ENCODE data around the gene PIK3AP1. TPM values are rescaled to one million over a fixed set of nuclear protein-coding genes. Genes with fewer than 3 reads are reported as not detected.

The PIK3AP1 gene
- total and polyA plus RNA-seq, 2 of the 8 experiments (the other 6 are each of a cell fraction or from before 2014, with no cell fraction given): 1.9 to 4.5 TPM

DNA sequence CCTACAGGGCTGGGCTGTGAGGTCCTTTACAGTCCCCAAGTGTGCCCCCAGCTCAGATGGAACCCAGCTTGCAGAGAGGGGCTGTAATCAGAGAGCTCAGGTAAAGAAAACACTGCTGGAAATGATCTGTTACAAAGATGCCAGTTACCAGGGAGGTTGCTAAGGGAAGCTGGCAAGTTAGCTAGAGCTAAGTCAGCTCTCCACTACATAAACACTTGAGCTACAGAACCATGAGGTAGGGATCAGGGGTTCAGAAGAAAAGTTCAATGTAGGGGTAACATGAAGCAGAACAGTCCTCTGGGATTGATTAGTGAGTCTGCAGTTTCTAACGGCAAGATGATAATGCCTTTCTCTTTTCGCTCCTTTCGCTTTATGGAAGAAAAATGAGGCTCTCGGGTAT is 80.4 kb downstream of the PIK3AP1 start:
- no peak overlapping the region for H2BK12ac ChIP-seq (ENCODE audit: low read depth, low read length)
- H3K9me3 ChIP-seq (ENCODE audit: insufficient read depth in 2 of 2, low read depth in 1 of 2, low read length in 1 of 2): no peaks in the 10 kb centered on the region
- no peak overlapping the region for H2AFZ ChIP-seq (ENCODE audit: low read length)
- no peak overlapping the region for H3K4ac ChIP-seq (replicated peaks; ENCODE audit: insufficient read length, low read depth, low read length)
- no peak overlapping the region for H4K91ac ChIP-seq (replicated peaks; ENCODE audit: insufficient read length, low read length)
- H3K23me2 ChIP-seq (ENCODE audit: low read depth, low read length): no peaks in the 10 kb centered on the region; the same call in 1 of the 2 replicates
- H3K27ac ChIP-seq (ENCODE audit: low read depth, low read length): no peak overlapping the region
- no peak overlapping the region for H2BK5ac ChIP-seq (ENCODE audit: low read depth, low read length)
- H3K27me3 ChIP-seq (replicated peaks in 1 of 4; ENCODE audit: control insufficient read depth in 3 of 4, extremely low read depth in 1 of 4, insufficient read depth in 3 of 4, low read length in 3 of 4): no peaks in the 10 kb centered on the region
- TF ChIP-seq RAD21 (IDR thresholded peaks at IDR 0.05 in 1 of 2, conservative IDR thresholded peaks at IDR 0.05 in 1 of 2; ENCODE audit: low read depth in 2 of 2, low read length in 2 of 2) (no peak), POLR2AphosphoS5 (IDR thresholded peaks at IDR 0.05; ENCODE audit: low read depth, low read length) (no peak), HDAC2 (IDR thresholded peaks at IDR 0.05; ENCODE audit: borderline replicate concordance in 1 of 2, low read depth in 2 of 2, low read length in 2 of 2) (no peak), YY1 (IDR thresholded peaks at IDR 0.05; ENCODE audit: low read depth, low read length) (no peak)
- H4K8ac ChIP-seq (ENCODE audit: extremely low read depth, insufficient read depth, low read length): no peak overlapping the region
- FAIRE-seq (no peak), DNase-seq (ENCODE audit: low read depth in 1 of 2, low spot score in 2 of 2) (no peak)
- no peak overlapping the region for H3K18ac ChIP-seq (ENCODE audit: extremely low read depth, low read length)
- no peaks in the 10 kb centered on the region for H3K79me1 ChIP-seq (ENCODE audit: low read depth, low read length)
- H4K20me1 ChIP-seq (replicated peaks in 1 of 2; ENCODE audit: control insufficient read depth in 1 of 2, insufficient read depth in 2 of 2, low read length in 2 of 2): no peaks in the 10 kb centered on the region
- no peaks in the 10 kb centered on the region for H3K36me3 ChIP-seq (ENCODE audit: control insufficient read depth in 2 of 4, insufficient read depth in 4 of 4, low read length in 3 of 4)
- H3K14ac ChIP-seq (ENCODE audit: insufficient read length): no peak overlapping the region
- H4K5ac ChIP-seq (ENCODE audit: insufficient read length, low read depth, low read length): no peak overlapping the region
- no peak overlapping the region for H2AK5ac ChIP-seq (ENCODE audit: low read depth, low read length)
- H3K4me1 ChIP-seq (replicated peaks in 1 of 4; ENCODE audit: control insufficient read depth in 3 of 4, insufficient read depth in 4 of 4, low read length in 3 of 4): no peaks in the 10 kb centered on the region
- no peak overlapping the region for H3K23ac ChIP-seq (ENCODE audit: insufficient read length)
- H3K4me2 ChIP-seq (ENCODE audit: insufficient read depth in 1 of 2, low read depth in 2 of 2, low read length in 2 of 2): no peak overlapping the region
- POLR2A ChIA-PET (ENCODE audit: partially characterized antibody): no interaction called here
- no peak overlapping the region for H2BK120ac ChIP-seq (replicated peaks; ENCODE audit: low read depth, low read length)
- no peak overlapping the region for H3K4me3 ChIP-seq (ENCODE audit: extremely low read depth in 1 of 4, insufficient read depth in 2 of 4, low read depth in 3 of 4, low read length in 4 of 4)
- CTCF ChIA-PET (ENCODE audit: partially characterized antibody): interaction anchor here (0.7 to 6.2 kb wide), 25 partner anchors 11 to 441 kb away, joined by 3 to 57 read pairs (median 5); partner anchors contain the start of gene PIK3AP1
- H3K79me2 ChIP-seq (ENCODE audit: control insufficient read depth in 1 of 2, insufficient read depth in 2 of 2, low read length in 2 of 2): no peaks in the 10 kb centered on the region
- WGBS, 2 experiments (ENCODE audit: extremely low coverage in 1 of 2, insufficient coverage in 1 of 2, insufficient read length in 1 of 2, insufficient replicate concordance in 2 of 2, low coverage in 1 of 2, low lambda C conversion rate in 2 of 2, missing lambda C conversion rate in 1 of 2): 82% methylated on average over 4 of the region's 4 CpGs; no CpG with 5 or more reads in 1 of the 2 experiments
- H3K56ac ChIP-seq (replicated peaks; ENCODE audit: insufficient read length, low read depth, low read length): no peak overlapping the region
- H2BK15ac ChIP-seq (ENCODE audit: low read length): no peak overlapping the region
- H3K9ac ChIP-seq (replicated peaks in 1 of 4; ENCODE audit: extremely low read depth in 1 of 4, low read depth in 3 of 4, low read length in 3 of 4): no peak overlapping the region
- H2BK20ac ChIP-seq (ENCODE audit: low read length): no peak overlapping the region

Data from H1 (cell line).